Trophoblast cell (in vitro differentiated cells and primary cell): ENCODE data around the gene HTRA3.

Source experiments
- DNase-seq, 2 donors: peaks; one replicate each; pipeline ENCODE4 v3.0.0-alpha.2; 2016
- H2AFZ ChIP-seq: 2 replicates; pipeline ENCODE4 v1.6.1; 2013; ENCODE audit warnings: low read length, moderate library complexity, mild to moderate bottlenecking; ENCODE audit not compliant: insufficient read depth, poor library complexity
- H2AK5ac ChIP-seq: 2 replicates; pipeline ENCODE4 v1.6.1; 2013; ENCODE audit warnings: mild to moderate bottlenecking, low read length
- H2BK120ac ChIP-seq: 2 replicates; pipeline ENCODE4 v1.6.1; 2013; ENCODE audit warnings: low read length, mild to moderate bottlenecking, moderate library complexity; ENCODE audit not compliant: insufficient read depth, poor library complexity
- H2BK12ac ChIP-seq: 2 replicates; pipeline ENCODE4 v1.6.1; 2013; ENCODE audit warnings: mild to moderate bottlenecking, low read length, moderate library complexity
- H2BK5ac ChIP-seq: 2 replicates; pipeline ENCODE4 v1.6.1; 2013; ENCODE audit warnings: low read length, low read depth, moderate library complexity, mild to moderate bottlenecking; ENCODE audit not compliant: poor library complexity
- H3K14ac ChIP-seq: 2 replicates; pipeline ENCODE4 v1.6.1; 2013; ENCODE audit warnings: mild to moderate bottlenecking, low read length
- H3K18ac ChIP-seq: 2 replicates; pipeline ENCODE4 v1.6.1; 2013; ENCODE audit warnings: mild to moderate bottlenecking, low read length
- H3K23ac ChIP-seq: 2 replicates; pipeline ENCODE4 v1.6.1; 2013; ENCODE audit warnings: low read length
- H3K27ac ChIP-seq: 2 replicates; pipeline ENCODE4 v1.5.1; 2013; ENCODE audit warnings: low read depth, mild to moderate bottlenecking, inconsistent platforms, low read length, moderate library complexity
- H3K27me3 ChIP-seq: 2 replicates; pipeline ENCODE4 v1.6.1; 2013; ENCODE audit warnings: inconsistent platforms, mild to moderate bottlenecking, low read length, moderate library complexity; ENCODE audit not compliant: insufficient read depth
- H3K36me3 ChIP-seq, 2 experiments: 1 replicate in 1 of 2; 2 replicates in 1 of 2; pipeline ENCODE4 v1.6.1; 2013; ENCODE audit warnings: low read length in 2 of 2, mild to moderate bottlenecking in 2 of 2, moderate library complexity in 1 of 2; ENCODE audit not compliant: insufficient read depth in 2 of 2, control insufficient read depth in 1 of 2
- H3K4ac ChIP-seq: 2 replicates; pipeline ENCODE4 v1.6.1; 2013; ENCODE audit warnings: low read depth, mild to moderate bottlenecking, low read length, moderate library complexity
- H3K4me1 ChIP-seq, 2 experiments: 1 replicate in 1 of 2; 2 replicates in 1 of 2; pipeline ENCODE4 v1.6.1; 2013; ENCODE audit warnings: low read length in 2 of 2, mild to moderate bottlenecking in 2 of 2, moderate library complexity in 1 of 2; ENCODE audit not compliant: insufficient read depth in 2 of 2, control insufficient read depth in 1 of 2
- H3K4me2 ChIP-seq: 2 replicates; pipeline ENCODE4 v1.6.1; 2013; ENCODE audit warnings: inconsistent platforms, mild to moderate bottlenecking, low read length, moderate library complexity
- H3K4me3 ChIP-seq: 2 replicates; pipeline ENCODE4 v1.5.1; 2013; ENCODE audit warnings: mild to moderate bottlenecking, low read depth, low read length, inconsistent platforms
- H3K79me1 ChIP-seq: one replicate; pipeline ENCODE4 v1.6.1; 2013; ENCODE audit warnings: low read length
- H3K79me2 ChIP-seq: 2 replicates; pipeline ENCODE4 v1.6.1; 2013; ENCODE audit warnings: low read length, mild to moderate bottlenecking; ENCODE audit not compliant: control insufficient read depth, insufficient read depth, poor library complexity
- H3K9ac ChIP-seq: 2 replicates; pipeline ENCODE4 v1.6.1; 2013; ENCODE audit warnings: mild to moderate bottlenecking, low read length
- H3K9me3 ChIP-seq: 2 replicates; pipeline ENCODE4 v1.6.1; 2013; ENCODE audit warnings: low read depth, mild to moderate bottlenecking, control low read depth, inconsistent platforms, low read length; ENCODE audit not compliant: insufficient read depth
- H4K12ac ChIP-seq: 2 replicates; pipeline ENCODE4 v1.6.1; 2013; ENCODE audit warnings: low read depth, mild to moderate bottlenecking, low read length, moderate library complexity
- H4K8ac ChIP-seq: 2 replicates; pipeline ENCODE4 v1.6.1; 2013; ENCODE audit warnings: low read depth, mild to moderate bottlenecking, low read length, moderate library complexity
- H4K91ac ChIP-seq: one replicate; pipeline ENCODE4 v1.6.1; 2013; ENCODE audit warnings: low read depth, mild to moderate bottlenecking, low read length, moderate library complexity
- WGBS: extraction: QIAGEN DNeasy Blood & Tissue Kit; methylation state at CpG from one replicate; pipeline ENCODE4 v1.1.7; 2013; ENCODE audit warnings: missing lambda C conversion rate; ENCODE audit not compliant: insufficient read length, insufficient coverage; ENCODE audit errors: extremely low coverage; 5-methylcytosine and 5-hydroxymethylcytosine counted together

HTRA3 gene

GRCh38 chr4:8306511-8307021 is 37.0 kb downstream of the HTRA3 start:
- Histone ChIP-seq H4K8ac (no peak overlapping the region), H3K4me3 (no peak overlapping the region), H2BK5ac (no peak overlapping the region), H2BK120ac (no peak overlapping the region), H3K9ac (no peak overlapping the region), H3K14ac (no peak overlapping the region), H3K23ac (no peak overlapping the region), H3K4ac (no peak overlapping the region), H3K18ac (no peak overlapping the region), H3K4me2 (no peak overlapping the region), H3K27me3 (no peaks in the 10 kb centered on the region), H2AFZ (no peak overlapping the region), H3K79me1 (peaks cover 5% of the 10 kb centered on the region), H2BK12ac (no peak overlapping the region), H4K91ac (no peak overlapping the region), H4K12ac (no peak overlapping the region), H2AK5ac (no peak overlapping the region), H3K36me3 (peaks cover 0 to 3% of the 10 kb centered on the region in 2 experiments), H3K79me2 (no peaks in the 10 kb centered on the region), H3K27ac (no peak overlapping the region), H3K4me1 (peaks cover 0 to 6% of the 10 kb centered on the region in 2 experiments), H3K9me3 (peaks cover 7% of the 10 kb centered on the region)
- DNase-seq: no peak
- no CpG with 5 or more reads among the region's 16 CpGs for WGBS

- Histone ChIP-seq H2AFZ (no peak overlapping the region), H2BK5ac (no peak overlapping the region), H3K27ac (no peak overlapping the region), H2AK5ac (no peak overlapping the region), H3K4me3 (no peak overlapping the region), H3K4me2 (no peak overlapping the region), H3K79me1 (peaks cover 5% of the 10 kb centered on the region), H2BK12ac (no peak overlapping the region), H3K23ac (no peak overlapping the region), H3K9me3 (peaks cover 5% of the 10 kb centered on the region), H4K8ac (no peak overlapping the region), H3K4ac (no peak overlapping the region), H3K79me2 (no peaks in the 10 kb centered on the region), H3K14ac (no peak overlapping the region), H2BK120ac (no peak overlapping the region), H3K27me3 (no peaks in the 10 kb centered on the region), H3K18ac (no peak overlapping the region), H4K12ac (no peak overlapping the region), H4K91ac (no peak overlapping the region), H3K9ac (no peak overlapping the region), H3K4me1 (peaks cover 0 to 6% of the 10 kb centered on the region in 2 experiments), H3K36me3 (peaks cover 0 to 3% of the 10 kb centered on the region in 2 experiments)
- no CpG with 5 or more reads among the region's 11 CpGs for WGBS
- no peak for DNase-seq
These were observed 37.6 kb downstream of the HTRA3 start for GRCh38 chr4:8307121-8307520.

- no peak overlapping the region for H3K14ac ChIP-seq
- H4K12ac ChIP-seq: no peak overlapping the region
- H3K4ac ChIP-seq: no peak overlapping the region
- H2AFZ ChIP-seq: no peak overlapping the region
- H3K4me2 ChIP-seq: no peak overlapping the region
- no peak overlapping the region for H3K4me3 ChIP-seq
- H2BK5ac ChIP-seq: no peak overlapping the region
- no peak overlapping the region for H3K9ac ChIP-seq
- H4K8ac ChIP-seq: no peak overlapping the region
- H3K79me2 ChIP-seq: no peaks in the 10 kb centered on the region
- peaks cover 5% of the 10 kb centered on the region for H3K9me3 ChIP-seq
- no peak overlapping the region for H4K91ac ChIP-seq
- H3K4me1 ChIP-seq: peaks cover 0 to 6% of the 10 kb centered on the region in 2 experiments
- H3K27ac ChIP-seq: no peak overlapping the region
- H2BK120ac ChIP-seq: no peak overlapping the region
- WGBS: no CpG with 5 or more reads among the region's 7 CpGs
- peaks cover 0 to 3% of the 10 kb centered on the region in 2 experiments for H3K36me3 ChIP-seq
- peaks cover 5% of the 10 kb centered on the region for H3K79me1 ChIP-seq
- H2AK5ac ChIP-seq: no peak overlapping the region
- no peak overlapping the region for H2BK12ac ChIP-seq
- DNase-seq: no peak
- no peaks in the 10 kb centered on the region for H3K27me3 ChIP-seq
- no peak overlapping the region for H3K23ac ChIP-seq
- H3K18ac ChIP-seq: no peak overlapping the region
These were observed 38.2 kb downstream of the HTRA3 start for GRCh38 chr4:8307714-8308113.

GRCh38 chr4:8308144-8308543 is 38.6 kb downstream of the HTRA3 start:
- peaks cover 5% of the 10 kb centered on the region for H3K9me3 ChIP-seq
- H3K4me3 ChIP-seq: no peak overlapping the region
- no peak overlapping the region for H3K27ac ChIP-seq
- H3K23ac ChIP-seq: no peak overlapping the region
- H3K36me3 ChIP-seq: peaks cover 0 to 3% of the 10 kb centered on the region in 2 experiments
- no peak overlapping the region for H3K14ac ChIP-seq
- no peak for DNase-seq
- H3K4ac ChIP-seq: no peak overlapping the region
- H3K4me1 ChIP-seq: peaks cover 0 to 6% of the 10 kb centered on the region in 2 experiments
- H3K27me3 ChIP-seq: no peaks in the 10 kb centered on the region
- H4K8ac ChIP-seq: no peak overlapping the region
- H2BK5ac ChIP-seq: no peak overlapping the region
- H2AK5ac ChIP-seq: no peak overlapping the region
- WGBS: no CpG with 5 or more reads among the region's 9 CpGs
- H4K12ac ChIP-seq: no peak overlapping the region
- H2BK12ac ChIP-seq: no peak overlapping the region
- no peaks in the 10 kb centered on the region for H3K79me2 ChIP-seq
- no peak overlapping the region for H2BK120ac ChIP-seq
- H3K18ac ChIP-seq: no peak overlapping the region
- no peak overlapping the region for H2AFZ ChIP-seq
- H4K91ac ChIP-seq: no peak overlapping the region
- H3K9ac ChIP-seq: no peak overlapping the region
- H3K4me2 ChIP-seq: no peak overlapping the region
- H3K79me1 ChIP-seq: peaks cover 4% of the 10 kb centered on the region
